CD4-positive, alpha-beta T cell treated with Interleukin-15 for 1 hour (primary cell): Measurements from ENCODE around the gene WBP2NL.
A peak's percentile ranks its signal among the peaks of the same experiment; 100 is the strongest.
"Not testable (repeated sequence)": the region's sequence is repeated elsewhere in the genome, so short reads cannot be mapped to it uniquely, and the experiment has no call there.

Experiments used
- DNase-seq: peaks from one replicate; pipeline ENCODE4 v3.0.0-alpha.2; 2020

The WBP2NL gene

GRCh38 chr22:41998361-41999261 lies at the start of gene WBP2NL:
TSS of gene WBP2NL (plus strand) at chr22:41998788. CDS start at chr22:41998819, 31 bp downstream.
- DNase-seq: peak; percentile 94

DNA sequence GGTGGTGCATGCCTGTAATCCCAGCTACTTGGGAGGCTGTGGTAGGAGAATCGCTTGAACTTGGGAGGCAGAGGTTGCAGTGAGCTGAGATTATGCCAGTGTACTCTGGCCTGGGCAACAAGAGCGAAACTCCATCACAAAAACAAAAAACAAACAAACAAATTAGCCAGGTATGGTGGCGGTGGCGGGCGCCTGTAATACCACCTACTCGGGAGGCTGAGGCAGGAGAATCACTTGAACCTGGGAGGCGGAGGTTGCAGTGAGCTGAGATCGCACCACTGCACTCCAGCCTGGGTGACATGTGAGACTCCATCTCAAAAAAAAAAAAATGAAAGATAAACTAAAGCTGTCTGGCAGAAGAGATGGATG lies 49.7 kb upstream of the WBP2NL start:
- DNase-seq: not testable (repeated sequence)

- no peak for DNase-seq
Observed at GRCh38 chr22:41949297-41949965, 49.2 kb upstream of the WBP2NL start.

DNA sequence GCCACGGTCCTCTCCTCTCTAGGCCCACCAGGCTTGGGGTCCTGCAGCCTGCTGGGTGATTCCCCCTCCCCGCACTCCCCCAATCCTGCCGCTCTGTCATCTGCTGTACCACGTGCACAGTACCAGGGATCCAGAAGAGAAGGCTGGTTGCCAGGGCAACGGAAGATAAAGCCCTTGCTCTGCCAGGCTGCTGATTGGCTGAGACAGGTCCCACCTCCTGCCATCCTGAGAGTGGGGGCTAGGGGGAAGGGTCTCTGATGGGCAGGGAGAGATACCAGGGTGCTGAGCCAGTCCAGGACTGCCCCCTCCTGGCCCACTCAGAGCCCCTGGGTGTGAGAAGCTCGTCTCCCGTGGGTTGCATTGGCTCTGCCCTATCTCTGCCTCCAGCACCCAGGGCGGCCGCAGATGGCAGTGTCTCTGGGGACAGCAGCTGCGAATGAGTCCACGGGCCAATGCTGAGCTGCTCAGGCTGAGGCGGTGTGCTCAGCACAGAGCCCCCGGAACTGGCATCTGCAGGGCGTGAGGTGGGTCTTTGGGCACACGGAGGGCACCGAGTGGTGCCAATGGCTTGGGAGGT lies 46.6 kb upstream of the WBP2NL start, which contains the start of gene SMIM45:
TSS of gene SMIM45 (plus strand) at position 253 of the 577 bp plus-strand sequence.
- peak; percentile 41 for DNase-seq

DNA sequence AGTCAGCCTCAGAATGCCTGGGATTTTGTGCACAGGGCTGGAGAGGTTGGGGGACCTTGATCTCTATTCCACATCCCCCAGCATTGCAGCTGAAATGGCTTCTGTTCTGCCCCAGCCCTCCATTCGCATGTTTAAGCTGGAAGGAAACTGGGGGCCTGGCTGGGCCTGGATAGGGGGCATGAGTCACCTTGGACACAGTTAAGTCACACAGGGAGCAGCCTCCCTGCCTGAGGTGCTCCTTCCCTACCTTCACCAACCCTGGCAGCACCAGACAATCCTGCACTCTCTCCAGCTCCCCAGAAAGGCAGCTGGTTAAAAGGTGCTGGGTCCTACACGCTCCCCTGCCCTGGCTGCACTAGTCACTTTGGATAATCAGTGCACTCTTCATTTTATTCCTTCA lies 45.9 kb upstream of the WBP2NL start:
- no peak for DNase-seq

DNA sequence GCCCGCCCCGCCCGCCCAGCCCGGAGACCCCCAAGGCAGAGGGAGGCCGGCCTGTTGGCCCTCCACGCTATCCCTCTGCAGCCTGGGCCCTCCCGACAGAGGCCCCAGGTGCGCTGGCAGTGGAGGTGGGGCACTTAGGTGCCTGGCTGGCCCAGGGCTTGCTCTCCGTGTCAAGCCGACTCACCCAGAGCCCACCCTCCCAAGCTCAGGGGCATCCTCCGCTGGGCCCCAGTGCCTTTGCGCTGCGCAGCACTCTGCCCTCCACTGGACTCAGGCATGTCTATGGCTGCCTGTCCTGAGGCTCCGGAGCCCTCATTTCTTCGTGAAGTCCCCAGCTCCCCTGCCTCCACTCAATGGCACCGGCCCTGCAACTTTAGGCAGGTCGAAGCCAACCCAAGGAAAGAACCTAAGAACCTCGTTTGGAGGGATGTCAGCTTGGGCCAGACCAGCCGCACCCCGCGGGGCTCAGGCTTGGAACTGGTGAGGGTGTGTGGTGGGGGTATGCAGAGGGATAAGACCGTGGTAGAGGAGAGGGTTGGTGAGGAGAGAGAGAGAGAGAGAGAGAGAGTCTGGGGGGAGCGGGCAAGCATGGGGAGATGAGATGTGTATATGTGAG lies 40.5 kb upstream of the WBP2NL start:
- no peak for DNase-seq

GRCh38 chr22:41963453-41964111 lies 35.0 kb upstream of the WBP2NL start:
- DNase-seq: no peak

DNA sequence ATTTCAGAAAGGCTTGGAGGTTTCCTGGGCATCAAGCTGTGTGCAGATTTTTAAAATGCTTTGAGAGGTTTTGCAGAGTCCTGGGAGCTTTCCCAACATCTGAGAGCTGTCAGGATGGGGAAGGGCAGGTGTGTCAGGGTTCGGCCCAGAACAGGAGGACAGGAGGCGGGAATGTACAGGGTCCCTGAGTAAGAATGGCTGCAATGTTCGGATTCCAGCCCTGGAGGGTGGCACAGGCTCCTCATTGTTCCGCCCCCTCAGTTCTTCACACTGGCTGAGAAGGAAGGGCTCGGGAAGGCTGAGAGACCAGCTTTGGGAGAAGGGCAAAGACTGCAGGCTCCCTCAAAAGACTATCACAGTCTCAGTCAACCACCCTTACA lies 34.5 kb upstream of the WBP2NL start:
- no peak for DNase-seq

GRCh38 chr22:41966225-41966606 lies 32.4 kb upstream of the WBP2NL start:
- no peak for DNase-seq

GRCh38 chr22:41966607-41967240 lies 31.9 kb upstream of the WBP2NL start:
- DNase-seq: peak; percentile 60

DNA sequence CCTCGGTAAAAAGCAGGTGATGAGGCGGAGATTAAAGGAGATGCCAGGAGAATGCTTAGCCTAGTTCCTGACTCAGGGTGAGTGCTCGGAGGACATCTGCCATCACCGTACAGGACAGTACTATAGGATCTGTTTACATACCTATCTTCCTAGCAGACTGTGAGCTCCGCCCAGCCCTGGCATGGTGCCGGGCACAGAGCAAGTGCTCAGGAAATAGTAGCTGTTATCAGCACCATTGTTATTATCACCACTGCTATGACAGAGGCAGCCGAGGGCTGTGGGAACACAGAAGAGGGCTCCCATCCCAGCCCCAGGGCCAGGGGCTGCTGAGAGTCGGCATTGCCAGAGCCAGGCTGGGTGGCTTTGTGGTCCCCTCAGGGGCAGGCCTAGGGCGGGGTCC lies 30.0 kb upstream of the WBP2NL start:
- DNase-seq: no peak

DNA sequence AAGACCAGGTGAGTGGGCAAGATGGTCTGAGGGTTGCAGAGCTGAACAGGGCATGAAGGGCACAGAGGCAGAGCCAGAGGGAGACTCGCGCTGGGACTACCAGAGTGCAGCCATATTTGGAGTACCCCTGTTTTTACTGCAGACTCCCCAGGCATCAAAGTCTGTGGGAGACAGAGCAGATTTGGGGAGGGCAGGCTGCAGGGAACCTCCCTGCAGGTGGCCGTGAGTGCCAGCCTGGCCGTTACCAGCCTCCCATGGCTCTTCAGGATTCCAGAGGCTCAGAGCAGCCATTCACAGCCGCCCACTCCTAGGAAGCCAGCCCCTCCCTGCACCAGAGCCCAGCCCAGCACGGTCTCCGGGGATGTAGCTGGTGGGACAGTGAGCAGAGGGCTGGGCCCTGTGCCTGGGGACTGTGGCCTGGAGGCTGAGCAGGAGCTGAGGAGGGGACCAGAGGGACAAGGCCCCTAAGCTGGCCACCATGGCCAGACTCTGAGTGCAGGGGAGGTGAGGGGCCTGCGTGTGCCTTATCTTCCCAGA lies 29.4 kb upstream of the WBP2NL start, which contains the start of gene SEPTIN3:
TSS of gene SEPTIN3 (plus strand) at position 334 of the 537 bp plus-strand sequence. CDS start 2,050 bp downstream, outside the sequence.
- no peak for DNase-seq

- no peak for DNase-seq
Observed at GRCh38 chr22:41970601-41971000, 28.0 kb upstream of the WBP2NL start.

DNA sequence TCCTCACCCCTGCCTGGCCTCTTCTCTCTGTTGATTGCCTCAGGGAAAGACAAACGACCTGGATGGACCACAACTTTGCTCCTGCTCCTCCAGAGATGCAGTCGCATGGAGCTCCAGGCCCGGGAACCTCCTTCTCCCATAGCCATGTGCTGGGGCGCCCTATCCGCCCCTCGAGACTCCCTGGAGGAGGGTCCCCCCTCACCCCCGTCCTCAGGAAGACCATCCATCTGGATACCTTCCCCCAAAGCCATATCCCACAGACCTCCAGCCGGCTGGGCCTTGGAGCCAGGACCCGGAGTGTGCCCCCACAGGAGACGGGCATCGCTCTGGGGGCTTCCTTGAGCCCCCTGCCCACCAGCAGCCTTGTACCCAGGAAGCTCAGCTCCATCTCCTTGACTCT lies 27.2 kb upstream of the WBP2NL start:
- DNase-seq: no peak

GRCh38 chr22:41974691-41975290 lies 23.8 kb upstream of the WBP2NL start:
- DNase-seq: no peak

- DNase-seq: no peak
Observed at GRCh38 chr22:41975299-41976069, 23.1 kb upstream of the WBP2NL start.

- peak; percentile 20 for DNase-seq
Observed at GRCh38 chr22:41976070-41976901, 22.3 kb upstream of the WBP2NL start.

- DNase-seq: no peak
Observed at GRCh38 chr22:41976961-41977566, 21.5 kb upstream of the WBP2NL start.

DNA sequence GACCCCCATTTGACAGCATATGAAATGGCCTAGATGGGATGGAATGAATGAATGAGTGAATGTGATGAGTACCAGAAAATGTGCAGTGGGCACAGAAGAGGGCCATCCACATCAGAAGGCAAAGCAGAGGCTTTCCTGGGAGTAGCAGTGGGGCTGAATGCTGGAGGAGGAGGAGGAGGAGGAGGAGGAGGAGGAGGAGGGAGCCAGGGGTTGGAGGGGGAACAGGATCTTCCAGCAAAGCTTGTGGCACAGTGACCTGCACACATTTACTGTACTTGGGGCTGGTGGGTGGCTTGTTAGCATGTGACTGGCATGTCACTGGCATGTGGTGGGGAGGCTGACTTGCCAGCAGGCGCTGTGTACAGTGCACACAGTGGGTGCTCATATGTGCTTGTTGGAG lies 19.9 kb upstream of the WBP2NL start:
- no peak for DNase-seq
